ENCODE measurements around the gene PCID2. TPM values are rescaled to one million over a fixed set of nuclear protein-coding genes. Genes with fewer than 3 reads are reported as not detected.
"Not testable (repeated sequence)": the region's sequence is repeated elsewhere in the genome, so short reads cannot be mapped to it uniquely, and the experiment has no call there.

PCID2 gene
- polyA plus RNA-seq, 1 of the 3 experiments (the other 2 are of a cell fraction): 69.8 TPM

GRCh38 chr13:113164492-113164891 is 44.0 kb downstream of the PCID2 start:
- ChIA-PET CTCF (no interaction called here), POLR2A (no interaction called here)
- Histone ChIP-seq H3F3A (replicated peaks; ENCODE audit: insufficient read depth) (no peaks in the 10 kb centered on the region), H3K79me2 (ENCODE audit: insufficient read depth) (no peaks in the 10 kb centered on the region), H3K4me1 (ENCODE audit: control insufficient read depth in 1 of 2, insufficient read depth in 2 of 2, low read depth in 1 of 2, low read length in 1 of 2) (no peaks in the 10 kb centered on the region), H3K9me3 (no peaks in the 10 kb centered on the region), H2AFZ (ENCODE audit: low read depth) (no peak overlapping the region), H3K27ac (ENCODE audit: low read depth in 2 of 2, low read length in 1 of 2) (no peak overlapping the region), H3K4me2 (no peak overlapping the region), H3K4me3 (ENCODE audit: low read depth in 2 of 2, low read length in 1 of 2) (no peak overlapping the region), H3K9me2 (no peaks in the 10 kb centered on the region), H4K20me1 (ENCODE audit: insufficient read depth) (no peaks in the 10 kb centered on the region), H3K27me3 (ENCODE audit: insufficient read depth) (no peaks in the 10 kb centered on the region), H3K36me3 (replicated peaks in 1 of 2; ENCODE audit: control insufficient read depth in 1 of 2, insufficient read depth in 2 of 2, low read length in 1 of 2) (peaks cover 4 to 19% of the 10 kb centered on the region in 2 experiments), H3K9ac (no peak overlapping the region)
- DNase-seq: no peak
- 85% methylated on average over 12 of the region's 12 CpGs for WGBS (ENCODE audit: low lambda C conversion rate)
- TF ChIP-seq POLR2AphosphoS5 (IDR thresholded peaks at IDR 0.05; ENCODE audit: low read depth, low read length): no peak

DNA sequence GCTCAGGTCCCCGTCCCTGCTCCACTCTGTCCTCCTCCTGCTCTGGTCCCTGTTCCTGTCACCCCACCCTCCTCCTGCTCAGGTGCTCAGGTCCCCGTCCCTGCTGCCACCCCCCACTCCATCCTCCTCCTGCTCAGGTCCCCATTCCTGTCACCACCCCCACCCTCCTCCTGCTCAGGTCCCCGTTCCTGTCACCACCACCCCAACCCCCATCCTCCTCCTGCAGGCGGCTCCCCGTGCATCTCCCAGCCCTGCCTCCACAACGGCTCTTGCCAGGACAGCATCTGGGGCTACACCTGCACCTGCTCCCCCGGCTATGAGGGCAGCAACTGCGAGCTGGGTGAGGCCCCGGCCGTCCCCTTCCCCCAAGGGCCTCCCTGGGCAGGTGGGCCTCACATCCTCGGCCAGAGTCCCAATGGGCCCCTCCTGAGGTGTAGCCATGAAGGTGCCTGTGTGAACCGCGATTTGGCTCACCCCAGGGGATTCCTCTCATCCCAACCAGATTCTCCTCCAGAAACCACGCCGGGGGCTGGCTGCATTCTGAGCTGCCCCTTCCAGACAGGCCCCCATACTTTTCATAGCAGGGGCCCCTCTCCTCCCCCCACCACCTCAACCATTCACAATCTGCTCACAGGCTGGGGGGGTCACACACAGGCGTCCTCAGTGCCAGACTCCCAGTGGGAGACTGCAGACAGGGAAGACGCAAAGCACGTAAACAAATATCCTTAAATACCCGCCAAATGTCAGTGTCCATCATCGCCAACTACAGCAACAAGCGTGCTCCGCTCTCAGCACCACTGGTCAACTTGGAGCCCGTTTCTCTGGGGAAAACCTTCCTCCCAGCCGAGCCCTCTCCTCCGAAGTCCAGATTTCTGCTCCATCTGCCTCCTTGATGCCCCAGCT is 45.4 kb downstream of the PCID2 start:
- Histone ChIP-seq H3K27me3 (ENCODE audit: insufficient read depth) (no peaks in the 10 kb centered on the region), H3K4me2 (no peak overlapping the region), H3K4me3 (ENCODE audit: low read depth in 2 of 2, low read length in 1 of 2) (no peak overlapping the region), H3K9ac (no peak overlapping the region), H3K79me2 (ENCODE audit: insufficient read depth) (no peaks in the 10 kb centered on the region), H3K27ac (ENCODE audit: low read depth in 2 of 2, low read length in 1 of 2) (no peak overlapping the region), H4K20me1 (ENCODE audit: insufficient read depth) (no peaks in the 10 kb centered on the region), H2AFZ (ENCODE audit: low read depth) (no peak overlapping the region), H3F3A (replicated peaks; ENCODE audit: insufficient read depth) (no peaks in the 10 kb centered on the region), H3K9me2 (no peaks in the 10 kb centered on the region), H3K36me3 (replicated peaks in 1 of 2; ENCODE audit: control insufficient read depth in 1 of 2, insufficient read depth in 2 of 2, low read length in 1 of 2) (peaks cover 0 to 7% of the 10 kb centered on the region in 2 experiments), H3K4me1 (ENCODE audit: control insufficient read depth in 1 of 2, insufficient read depth in 2 of 2, low read depth in 1 of 2, low read length in 1 of 2) (no peaks in the 10 kb centered on the region; a peak in 1 of 4 replicates), H3K9me3 (no peaks in the 10 kb centered on the region)
- POLR2A ChIA-PET: no interaction called here
- DNase-seq: no peak
- WGBS (ENCODE audit: low lambda C conversion rate): 60% methylated on average over 25 of the region's 25 CpGs
- TF ChIP-seq SIN3A (IDR thresholded peaks at IDR 0.05; ENCODE audit: borderline replicate concordance, low read depth, low read length) (no peak), MAX (IDR thresholded peaks at IDR 0.05; ENCODE audit: low read depth) (no peak), TAF1 (IDR thresholded peaks at IDR 0.05; ENCODE audit: borderline replicate concordance, low read depth, low read length) (no peak), FOXM1 (IDR thresholded peaks at IDR 0.05; ENCODE audit: low read depth) (no peak), IRF3 (IDR thresholded peaks at IDR 0.05; ENCODE audit: low read depth, low read length) (no peak), MEF2A (IDR thresholded peaks at IDR 0.05; ENCODE audit: borderline replicate concordance, low read depth) (no peak), FOSL2 (IDR thresholded peaks at IDR 0.05; ENCODE audit: borderline replicate concordance, low read depth) (no peak), ELF1 (IDR thresholded peaks at IDR 0.05) (no peak), USF2 (IDR thresholded peaks at IDR 0.05; ENCODE audit: borderline replicate concordance, low read depth, low read length) (no peak)
- CTCF ChIA-PET: no interaction called here

DNA sequence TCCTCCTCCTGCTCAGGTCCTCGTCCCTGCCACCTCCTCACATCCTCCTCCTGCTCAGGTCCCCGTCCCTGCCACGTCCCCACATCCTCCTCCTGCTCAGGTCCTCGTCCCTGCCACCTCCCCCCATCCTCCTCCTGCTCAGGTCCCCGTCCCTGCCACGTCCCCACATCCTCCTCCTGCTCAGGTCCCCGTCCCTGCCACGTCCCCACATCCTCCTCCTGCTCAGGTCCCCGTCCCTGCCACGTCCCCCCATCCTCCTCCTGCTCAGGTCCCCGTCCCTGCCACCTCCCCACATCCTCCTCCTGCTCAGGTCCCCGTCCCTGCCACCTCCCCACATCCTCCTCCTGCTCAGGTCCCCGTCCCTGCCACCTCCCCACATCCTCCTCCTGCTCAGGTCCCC is 46.5 kb downstream of the PCID2 start:
- H3K9me3 ChIP-seq; H3K79me2 ChIP-seq (ENCODE audit: insufficient read depth); H3K27ac ChIP-seq (ENCODE audit: low read depth in 2 of 2, low read length in 1 of 2); H3K36me3 ChIP-seq (replicated peaks in 1 of 2; ENCODE audit: control insufficient read depth in 1 of 2, insufficient read depth in 2 of 2, low read length in 1 of 2); H3K27me3 ChIP-seq (ENCODE audit: insufficient read depth); H2AFZ ChIP-seq (ENCODE audit: low read depth); H3K9me2 ChIP-seq; H3K4me2 ChIP-seq; H3K4me3 ChIP-seq (ENCODE audit: low read depth in 2 of 2, low read length in 1 of 2); H3K4me1 ChIP-seq (ENCODE audit: control insufficient read depth in 1 of 2, insufficient read depth in 2 of 2, low read depth in 1 of 2, low read length in 1 of 2); H4K20me1 ChIP-seq (ENCODE audit: insufficient read depth); DNase-seq; H3K9ac ChIP-seq; POLR2A ChIA-PET; H3F3A ChIP-seq (replicated peaks; ENCODE audit: insufficient read depth); CTCF ChIA-PET: not testable (repeated sequence)
- 31% methylated on average over 7 of the region's 13 CpGs for WGBS (ENCODE audit: low lambda C conversion rate)

Data from SK-N-SH (cell line).